Measurements from ENCODE around the gene TACSTD2.
"Not testable (repeated sequence)": the region's sequence is repeated elsewhere in the genome, so short reads cannot be mapped to it uniquely, and the experiment has no call there.

Gene TACSTD2

DNA sequence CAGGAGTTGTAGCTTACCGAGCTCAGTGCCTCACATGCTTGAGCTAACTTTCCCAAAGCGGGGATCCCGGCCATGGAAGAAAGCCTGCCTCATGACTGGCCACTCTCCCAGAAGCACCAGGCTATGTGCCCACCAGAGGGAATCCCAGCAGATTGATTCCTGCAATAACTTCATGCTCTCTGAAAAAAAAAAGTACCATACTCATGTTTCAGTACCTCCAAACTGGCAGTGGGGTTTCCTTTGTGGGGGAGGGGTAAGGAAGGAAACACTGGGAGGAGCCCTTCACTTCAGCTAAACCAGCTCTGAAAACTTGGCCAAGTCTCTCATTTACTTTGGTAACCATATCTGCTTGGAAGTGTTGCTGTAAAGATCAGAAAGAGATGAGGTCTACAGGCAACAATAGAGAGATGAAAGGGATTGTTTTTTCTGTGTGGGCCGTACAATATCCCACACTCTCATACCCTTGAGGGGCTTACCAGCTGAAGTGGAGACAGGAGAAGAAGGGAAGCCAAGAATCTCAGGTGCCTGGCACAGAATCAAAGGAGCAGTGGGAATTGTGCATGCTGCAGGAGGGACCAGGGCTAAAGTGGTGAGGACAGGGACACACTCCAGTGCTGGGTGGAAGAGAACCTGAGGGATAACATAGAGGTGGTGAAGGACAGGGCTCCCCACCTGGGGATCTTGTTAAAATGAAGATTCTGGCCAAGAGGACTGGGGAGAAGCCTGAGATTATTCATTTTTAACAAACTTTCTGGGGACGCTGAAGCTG lies 42.4 kb upstream of the TACSTD2 start:
- DNase-seq (ENCODE audit: low spot score) = no peak

DNA sequence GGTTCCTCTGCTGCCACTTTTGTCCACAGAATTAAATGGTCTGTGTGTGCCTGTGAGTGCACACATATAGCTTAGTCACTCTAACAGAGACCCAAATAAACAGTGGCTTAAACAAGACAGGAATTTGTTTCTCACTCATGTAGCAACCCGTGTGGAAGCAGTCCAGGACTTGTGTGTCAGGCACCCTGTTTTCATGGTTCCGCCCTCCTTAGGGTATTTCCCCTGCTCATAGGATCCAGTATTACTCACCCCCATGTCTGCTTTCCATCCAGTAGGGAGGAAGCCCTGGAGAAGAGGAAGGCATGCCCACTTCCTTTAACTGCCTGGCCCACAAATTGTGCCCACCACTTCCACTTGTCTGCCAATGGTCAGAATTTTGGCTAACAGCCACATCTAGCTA lies 41.3 kb upstream of the TACSTD2 start:
- DNase-seq (ENCODE audit: low spot score) = no peak
- TF ChIP-seq, protein P1, sequence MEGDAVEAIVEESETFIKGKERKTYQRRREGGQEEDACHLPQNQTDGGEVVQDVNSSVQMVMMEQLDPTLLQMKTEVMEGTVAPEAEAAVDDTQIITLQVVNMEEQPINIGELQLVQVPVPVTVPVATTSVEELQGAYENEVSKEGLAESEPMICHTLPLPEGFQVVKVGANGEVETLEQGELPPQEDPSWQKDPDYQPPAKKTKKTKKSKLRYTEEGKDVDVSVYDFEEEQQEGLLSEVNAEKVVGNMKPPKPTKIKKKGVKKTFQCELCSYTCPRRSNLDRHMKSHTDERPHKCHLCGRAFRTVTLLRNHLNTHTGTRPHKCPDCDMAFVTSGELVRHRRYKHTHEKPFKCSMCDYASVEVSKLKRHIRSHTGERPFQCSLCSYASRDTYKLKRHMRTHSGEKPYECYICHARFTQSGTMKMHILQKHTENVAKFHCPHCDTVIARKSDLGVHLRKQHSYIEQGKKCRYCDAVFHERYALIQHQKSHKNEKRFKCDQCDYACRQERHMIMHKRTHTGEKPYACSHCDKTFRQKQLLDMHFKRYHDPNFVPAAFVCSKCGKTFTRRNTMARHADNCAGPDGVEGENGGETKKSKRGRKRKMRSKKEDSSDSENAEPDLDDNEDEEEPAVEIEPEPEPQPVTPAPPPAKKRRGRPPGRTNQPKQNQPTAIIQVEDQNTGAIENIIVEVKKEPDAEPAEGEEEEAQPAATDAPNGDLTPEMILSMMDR (IDR thresholded peaks at IDR 0.05; ENCODE audit: extremely low read depth, missing control alignments) = no peak

More for the DNA sequence above, 42.4 kb upstream of the TACSTD2 start:
- TF ChIP-seq, protein P1 (IDR thresholded peaks at IDR 0.05; ENCODE audit: extremely low read depth, missing control alignments) = no peak

DNA sequence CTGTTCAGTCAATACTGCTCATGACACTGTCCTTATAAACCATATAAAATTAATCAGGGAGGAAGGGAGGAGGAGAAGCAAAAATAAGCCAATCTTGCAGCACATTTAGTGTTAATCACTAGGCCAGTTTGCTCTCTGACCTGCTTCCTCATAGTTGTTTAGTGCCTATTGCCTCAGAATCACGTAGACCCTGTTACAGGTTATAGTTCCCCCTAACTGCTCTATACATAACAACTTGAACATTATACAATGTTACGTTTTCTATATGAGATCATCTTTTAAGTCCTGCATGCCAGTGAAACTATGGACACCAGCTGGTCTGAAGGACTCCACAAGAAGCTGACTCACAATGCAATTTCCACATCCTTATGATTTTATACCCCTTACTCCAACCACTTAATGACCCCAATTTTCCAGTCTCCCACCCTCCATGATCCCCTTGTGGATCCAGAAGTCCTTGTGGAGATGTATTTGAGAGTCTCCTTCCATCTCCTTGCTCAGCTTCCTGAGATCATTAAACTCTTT lies 34.9 kb upstream of the TACSTD2 start:
- TF ChIP-seq, protein P1 (IDR thresholded peaks at IDR 0.05; ENCODE audit: extremely low read depth, missing control alignments) = no peak

DNA sequence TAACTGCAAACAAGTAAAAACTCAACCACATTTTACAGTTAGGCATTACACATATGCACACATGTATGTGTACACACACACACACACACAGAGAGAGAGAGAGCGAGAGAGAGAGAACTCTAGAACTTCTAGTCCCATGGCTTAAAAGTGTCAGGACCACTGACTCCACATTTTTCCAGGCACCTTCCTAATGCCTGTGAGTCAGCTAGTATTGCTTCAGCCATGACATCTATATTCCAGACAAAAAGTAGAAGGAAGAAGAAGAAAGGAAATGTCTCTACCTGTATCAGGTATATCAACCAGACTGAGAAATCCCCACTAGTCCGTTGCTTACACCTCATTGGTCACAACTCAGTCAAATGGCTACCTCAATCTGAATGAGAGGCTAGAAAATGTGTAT lies 31.9 kb upstream of the TACSTD2 start:
- TF ChIP-seq, protein P1 (IDR thresholded peaks at IDR 0.05; ENCODE audit: extremely low read depth, missing control alignments) = no peak
- DNase-seq (ENCODE audit: low spot score) = no peak

More for the DNA sequence above, 34.9 kb upstream of the TACSTD2 start:
- DNase-seq (ENCODE audit: low spot score) = no peak

DNA sequence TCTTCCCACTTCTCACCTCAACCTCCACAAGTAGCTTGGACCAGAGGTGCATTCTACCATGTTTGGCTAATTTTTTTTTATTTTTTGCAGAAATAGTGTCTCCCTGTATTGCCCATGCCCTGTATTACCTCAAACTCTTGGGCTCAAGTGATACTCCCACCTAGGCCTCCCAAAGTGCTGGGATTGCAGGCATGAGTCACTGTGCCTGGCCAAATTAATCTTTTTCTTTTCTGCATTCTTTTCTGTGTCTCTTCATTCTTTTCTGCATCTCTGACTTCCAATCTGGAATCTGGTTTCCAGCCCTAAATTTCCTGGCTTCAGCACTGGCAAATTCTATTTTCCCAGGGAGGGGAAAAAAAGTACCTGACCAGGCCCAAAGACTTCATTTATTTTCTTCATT lies 31.2 kb upstream of the TACSTD2 start:
- no peak for DNase-seq (ENCODE audit: low spot score)
- TF ChIP-seq, protein P1 (IDR thresholded peaks at IDR 0.05; ENCODE audit: extremely low read depth, missing control alignments) = no peak

DNA sequence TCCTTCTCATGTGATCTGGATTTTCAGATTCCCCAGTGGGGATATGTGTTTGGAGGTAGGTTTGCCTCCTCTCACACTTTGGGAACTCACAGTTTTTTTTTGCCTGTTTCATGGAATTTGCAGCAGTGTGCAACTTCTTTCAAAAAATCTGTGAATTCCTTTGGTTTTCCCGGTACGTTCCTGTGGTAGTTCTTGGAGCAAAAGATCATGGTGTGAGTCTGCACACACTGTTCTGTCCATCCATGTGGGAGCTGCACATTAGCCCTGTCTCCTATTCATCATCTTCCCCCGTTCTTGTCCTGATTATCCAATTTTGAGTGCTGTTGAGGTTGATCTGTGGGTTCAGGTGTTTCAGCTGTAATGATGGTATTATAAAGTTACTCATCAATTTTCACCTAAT lies 30.3 kb upstream of the TACSTD2 start:
- no peak for DNase-seq (ENCODE audit: low spot score)
- TF ChIP-seq, protein P1 (IDR thresholded peaks at IDR 0.05; ENCODE audit: extremely low read depth, missing control alignments) = no peak

DNA sequence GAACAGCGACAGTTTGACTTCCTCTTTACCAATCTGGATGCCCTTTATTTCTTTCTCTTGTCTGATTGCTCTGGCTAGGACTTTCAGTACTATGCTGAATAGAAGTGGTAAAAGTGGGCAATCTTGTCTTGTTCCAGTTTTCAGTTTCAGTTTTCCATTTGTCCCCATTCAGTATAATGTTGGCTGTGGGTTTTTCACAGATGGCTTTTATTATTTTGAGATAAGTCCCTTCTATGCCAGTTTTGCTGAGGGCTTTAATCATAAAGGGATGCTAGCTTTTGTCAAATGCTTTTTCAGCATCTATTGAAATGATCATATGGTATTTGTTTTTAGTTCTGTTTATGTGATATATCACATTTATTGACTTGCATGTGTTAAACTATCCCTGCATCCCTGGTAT lies 24.9 kb upstream of the TACSTD2 start:
- not testable (repeated sequence) for DNase-seq (ENCODE audit: low spot score)

DNA sequence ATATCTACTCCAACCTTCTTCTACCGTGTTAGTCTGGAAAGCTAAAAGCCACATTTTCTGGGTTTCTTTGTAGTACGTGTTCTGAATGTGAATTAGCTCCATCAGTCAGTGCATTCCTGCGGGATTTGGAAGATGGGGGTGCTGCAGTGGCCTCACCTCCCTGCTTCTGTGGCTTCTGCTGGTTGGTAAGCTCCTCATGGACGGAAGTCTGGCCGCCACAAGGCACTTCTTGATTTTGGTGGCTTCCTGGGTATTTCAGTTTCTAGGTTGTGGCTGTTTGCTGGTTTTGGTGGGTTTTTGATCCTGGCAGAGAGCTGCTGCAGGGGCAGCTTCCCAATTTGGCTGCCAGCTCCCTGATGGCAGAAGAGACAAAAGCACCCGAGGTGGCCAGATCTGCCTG lies 20.9 kb upstream of the TACSTD2 start:
- no peak for DNase-seq (ENCODE audit: low spot score)
- TF ChIP-seq, protein P1 (IDR thresholded peaks at IDR 0.05; ENCODE audit: extremely low read depth, missing control alignments) = no peak
